K562 (cell line): ENCODE measurements around the gene HSPB2. TPM values are rescaled to one million over a fixed set of nuclear protein-coding genes. Genes with fewer than 3 reads are reported as not detected.

Source experiments
- ATAC-seq: fragments of 200-7000 bp; cut with Tn5 transposase; 3 replicates; pipeline ENCODE4 v1.9.1; 2020; ENCODE audit warnings: moderate library complexity
- BruUV-seq: library from RNA; stranded (reverse); fragments of 400-500 nt; replicated peaks from 2 replicates; lab custom pipeline; 2021; lab: Mats Ljungman, UMichigan
- CTCF ChIA-PET: fragments of 300-600 bp; formaldehyde crosslinking; extraction: SDS; loops from one replicate; lab custom pipeline; 2021; ENCODE audit warnings: low intra/inter-chr PET ratio; lab: Yijun Ruan, JAX
- POLR2A ChIA-PET: fragments of 300-600, 350-650 bp; sonication (Branson Sonifier 250); formaldehyde crosslinking; extraction: SDS; loops from one replicate; lab custom pipeline; 2021; ENCODE audit warnings: antibody characterized with exemption, inconsistent platforms; lab: Yijun Ruan, JAX
- DNase-seq, 4 experiments: peaks; one replicate each; pipeline versions ENCODE4 v3.0.0 to v3.0.0-alpha.2; 2011 to 2018; ENCODE audit warnings: low spot score in 3 of 4, mixed read lengths in 3 of 4; ENCODE audit errors: extremely low read depth in 1 of 4
- FAIRE-seq: peaks from 2 replicates; lab custom pipeline; 2011; peaks lifted over from hg19 to GRCh38; lab: Jason Lieb, UNC
- H2AFZ ChIP-seq: 2 replicates; pipeline ENCODE4 v1.6.0; 2011; ENCODE audit warnings: low read depth, low read length, control low read depth, inconsistent platforms
- H3K27ac ChIP-seq: fragments of 200-600 bp; 3 replicates; pipeline ENCODE4 v1.8.0; 2011; ENCODE audit warnings: low read depth, mild to moderate bottlenecking, control low read depth, inconsistent platforms, low read length, moderate library complexity, mixed read lengths; ENCODE audit errors: extremely low read depth
- H3K27me3 ChIP-seq, 2 experiments: fragments of 300-600 bp in 1 of 2; 2 replicates in 1 of 2; 3 replicates in 1 of 2; pipeline versions ENCODE4 v1.6.0 to v1.8.0; 2011; ENCODE audit warnings: inconsistent platforms in 2 of 2, low read length in 2 of 2, mild to moderate bottlenecking in 1 of 2, mixed read lengths in 1 of 2, moderate library complexity in 1 of 2; ENCODE audit not compliant: control insufficient read depth in 2 of 2, insufficient read depth in 2 of 2
- H3K36me3 ChIP-seq: fragments of 300-600 bp; 3 replicates; pipeline ENCODE4 v1.8.0; 2011; ENCODE audit warnings: mild to moderate bottlenecking, low read length, inconsistent platforms; ENCODE audit not compliant: control insufficient read depth, insufficient read depth
- H3K4me1 ChIP-seq, 2 experiments: fragments of 200-600 bp in 1 of 2; replicated peaks in 1 of 2; 2 replicates in 1 of 2; 3 replicates in 1 of 2; pipeline versions ENCODE4 v1.5.1 to v1.8.0; 2011; ENCODE audit warnings: inconsistent platforms in 2 of 2, low read length in 2 of 2, mild to moderate bottlenecking in 1 of 2, mixed read lengths in 1 of 2, moderate library complexity in 1 of 2; ENCODE audit not compliant: control insufficient read depth in 2 of 2, insufficient read depth in 2 of 2
- H3K4me2 ChIP-seq: 2 replicates; pipeline ENCODE4 v1.6.1; 2011; ENCODE audit warnings: low read length, control low read depth, inconsistent platforms, mixed read lengths; ENCODE audit not compliant: insufficient read depth
- H3K4me3 ChIP-seq: fragments of 200-600 bp; sonication (generic), shearing (Covaris generic); 2 replicates; pipeline ENCODE4 v1.5.1; 2016; ENCODE audit warnings: control low read depth, inconsistent platforms
- H3K79me2 ChIP-seq: fragments of 200-600 bp; 3 replicates; pipeline ENCODE4 v1.8.0; 2011; ENCODE audit warnings: low read length, inconsistent platforms; ENCODE audit not compliant: control insufficient read depth, insufficient read depth
- H3K9ac ChIP-seq, 2 experiments: 2 replicates each; pipeline versions ENCODE4 v1.6.0 to v1.6.1; 2011; ENCODE audit warnings: low read depth in 2 of 2, low read length in 2 of 2, control low read depth in 1 of 2, inconsistent platforms in 1 of 2, mild to moderate bottlenecking in 1 of 2, mixed read lengths in 1 of 2; ENCODE audit not compliant: insufficient read depth in 1 of 2
- H3K9me1 ChIP-seq: one replicate; pipeline ENCODE4 v1.6.0; 2011; ENCODE audit warnings: inconsistent platforms, mild to moderate bottlenecking, low read length, moderate library complexity; ENCODE audit not compliant: control insufficient read depth, insufficient read depth
- H3K9me3 ChIP-seq: replicated peaks from 2 replicates; pipeline ENCODE4 v1.5.1; 2011; ENCODE audit warnings: low read depth, low read length, inconsistent platforms; ENCODE audit not compliant: control insufficient read depth, insufficient read depth
- H4K20me1 ChIP-seq: replicated peaks from 2 replicates; pipeline ENCODE4 v1.6.1; 2011; ENCODE audit warnings: low read length, inconsistent platforms, mixed read lengths; ENCODE audit not compliant: control insufficient read depth, insufficient read depth
- CBFA2T2 ChIP-seq: fragments of 450-650 bp; conservative IDR thresholded peaks from 2 replicates; pipeline ENCODE4 v1.6.1; 2017; ENCODE audit warnings: mild to moderate bottlenecking
- DNMT1 ChIP-seq: fragments of 450-650 bp; IDR thresholded peaks from 2 replicates; pipeline ENCODE4 v1.6.1; 2016; ENCODE audit warnings: antibody characterized with exemption, mild to moderate bottlenecking
- HDGF ChIP-seq: fragments of 450-650 bp; IDR thresholded peaks from 2 replicates; pipeline ENCODE4 v1.6.1; 2016
- NFE2 ChIP-seq: IDR thresholded peaks from 2 replicates; pipeline ENCODE4 v1.6.1; 2014; ENCODE audit warnings: antibody characterized with exemption, low read depth
- NFRKB ChIP-seq: fragments of 450-650 bp; IDR thresholded peaks from 2 replicates; pipeline ENCODE4 v1.6.1; 2016; ENCODE audit warnings: low read depth
- NR2C2 ChIP-seq, 2 experiments: fragments of 200-800 bp in 1 of 2; sonication (Bioruptor generic) in 1 of 2; sonication (generic) in 1 of 2; formaldehyde crosslinking in 1 of 2; IDR thresholded peaks; 2 replicates each; pipeline versions ENCODE4 v1.6.1 to v1.8.0; 2016 to 2022; ENCODE audit warnings: mild to moderate bottlenecking in 1 of 2, missing compliant biosample characterization in 1 of 2, missing genetic modification characterization in 1 of 2, missing genetic modification reagents in 1 of 2
- PHF8 ChIP-seq: fragments of 200-600 bp; sonication (generic); IDR thresholded peaks from 2 replicates; pipeline ENCODE4 v1.6.1; 2012; ENCODE audit warnings: mixed run types, mild to moderate bottlenecking, inconsistent platforms, low read length, moderate library complexity, borderline replicate concordance
- PTRF ChIP-seq: fragments of 450-650 bp; IDR thresholded peaks from 2 replicates; pipeline ENCODE4 v1.6.1; 2016; ENCODE audit warnings: mild to moderate bottlenecking, missing genetic modification characterization, missing compliant biosample characterization
- SMARCA5 ChIP-seq: fragments of 450-650 bp; IDR thresholded peaks from 2 replicates; pipeline ENCODE4 v1.6.1; 2016
- TCFL5 ChIP-seq: fragments of 250-450 bp; sonication (Bioruptor Pico); conservative IDR thresholded peaks from 2 replicates; pipeline ENCODE4 v1.6.1; 2021; ENCODE audit warnings: mild to moderate bottlenecking, moderate library complexity, matching md5 sums
- TFAP4 ChIP-seq: sonication (generic); formaldehyde crosslinking; IDR thresholded peaks from 2 replicates; pipeline ENCODE4 v1.8.0; 2022; ENCODE audit warnings: missing genetic modification reagents, mild to moderate bottlenecking, moderate library complexity, borderline replicate concordance
- YY1 ChIP-seq, 3 experiments: IDR thresholded peaks; 2 replicates each; pipeline ENCODE4 v1.6.1; 2011; ENCODE audit warnings: low read length in 2 of 3, mild to moderate bottlenecking in 2 of 3, moderate library complexity in 2 of 3, borderline replicate concordance in 1 of 3, control low read depth in 1 of 3, low read depth in 1 of 3; ENCODE audit not compliant: insufficient read depth in 3 of 3, insufficient replicate concordance in 2 of 3, control insufficient read depth in 1 of 3, insufficient read length in 1 of 3; ENCODE audit errors: extremely low read depth in 1 of 3
- ZNF133 ChIP-seq: fragments of 250-450 bp; sonication (Bioruptor Pico); IDR thresholded peaks from 2 replicates; pipeline ENCODE4 v1.4.0; 2020; ENCODE audit warnings: mild to moderate bottlenecking
- ZNF263 ChIP-seq: sonication (generic); formaldehyde crosslinking; IDR thresholded peaks from 2 replicates; pipeline ENCODE4 v1.8.0; 2022; ENCODE audit warnings: mild to moderate bottlenecking, missing genetic modification reagents, borderline replicate concordance
- ZNF444 ChIP-seq: fragments of 250-450 bp; sonication (Bioruptor Pico); IDR thresholded peaks from 2 replicates; pipeline ENCODE4 v1.4.0; 2020; ENCODE audit warnings: mild to moderate bottlenecking, moderate library complexity
- ZNF561 ChIP-seq: fragments of 450-650 bp; formaldehyde crosslinking; conservative IDR thresholded peaks from 2 replicates; pipeline ENCODE4 v1.4.0; 2020; ENCODE audit warnings: mild to moderate bottlenecking, moderate library complexity
- ZNF583 ChIP-seq: fragments of 250-450 bp; sonication (Bioruptor Pico); IDR thresholded peaks from 2 replicates; pipeline ENCODE4 v1.4.0; 2020
- WGBS: fragments of 100-300 bp; shearing (Covaris generic); methylation state at CpG from one replicate; pipeline ENCODE4 v1.1.6; 2016; ENCODE audit warnings: low coverage, mixed read lengths; ENCODE audit not compliant: insufficient coverage; ENCODE audit errors: missing lambda C conversion rate; 5-methylcytosine and 5-hydroxymethylcytosine counted together
- in situ Hi-C: fragments of 300-500 bp; cut with MboI; formaldehyde crosslinking; loops from 4 replicates; pipeline ENCODE4 v1.15.0; 2018; ENCODE audit warnings: inconsistent platforms, mixed read lengths
- intact Hi-C: fragments of 100-400 bp; cut with micrococcal nuclease; formaldehyde crosslinking; loops from 2 replicates; pipeline ENCODE4 v1.14.2; 2022
- polyA plus RNA-seq, 8 experiments: library from polyadenylated mRNA; depleted of rRNA in 4 of 8; stranded (reverse) in 5 of 8; unstranded in 3 of 8; fragments of >200 nt; fragmentation: Nextera tagmentation in 2 of 8; fragmentation: Illumina TruSeq in 1 of 8; extraction: Ambion mirVana in 2 of 8; extraction: Trizol in 1 of 8; gene quantifications; 2 replicates each; pipeline versions ENCODE4 v1.2.1 to v1.2.3, GENCODE V29; 2011 to 2014; ENCODE audit warnings: inconsistent platforms in 1 of 8, missing spikeins in 1 of 8
- total RNA-seq, 7 experiments: library from RNA; depleted of rRNA in 6 of 7; stranded (reverse); fragments of >200 nt in 6 of 7; fragmentation: Illumina TruSeq in 2 of 7; extraction: Trizol in 2 of 7; gene quantifications; 2 replicates each; pipeline versions ENCODE4 v1.2.1 to v1.2.3, GENCODE V29; 2011 to 2021; ENCODE audit warnings: low replicate concordance in 1 of 7
- TF ChIP-seq, protein P1 (sequence below): sonication (generic); formaldehyde crosslinking; IDR thresholded peaks from 2 replicates; pipeline ENCODE4 v1.8.0; 2022; ENCODE audit warnings: mild to moderate bottlenecking, missing genetic modification reagents
- TF ChIP-seq, protein P2 (sequence below): fragments of 450-650 bp; IDR thresholded peaks from 2 replicates; pipeline ENCODE4 v1.6.1; 2016

The HSPB2 gene
- total and polyA plus RNA-seq, 9 of the 15 experiments (the other 6 are each of a cell fraction or from before 2014, with no cell fraction given) = 0.06 to 0.35 (median 0.11) TPM; not detected in 5

DNA sequence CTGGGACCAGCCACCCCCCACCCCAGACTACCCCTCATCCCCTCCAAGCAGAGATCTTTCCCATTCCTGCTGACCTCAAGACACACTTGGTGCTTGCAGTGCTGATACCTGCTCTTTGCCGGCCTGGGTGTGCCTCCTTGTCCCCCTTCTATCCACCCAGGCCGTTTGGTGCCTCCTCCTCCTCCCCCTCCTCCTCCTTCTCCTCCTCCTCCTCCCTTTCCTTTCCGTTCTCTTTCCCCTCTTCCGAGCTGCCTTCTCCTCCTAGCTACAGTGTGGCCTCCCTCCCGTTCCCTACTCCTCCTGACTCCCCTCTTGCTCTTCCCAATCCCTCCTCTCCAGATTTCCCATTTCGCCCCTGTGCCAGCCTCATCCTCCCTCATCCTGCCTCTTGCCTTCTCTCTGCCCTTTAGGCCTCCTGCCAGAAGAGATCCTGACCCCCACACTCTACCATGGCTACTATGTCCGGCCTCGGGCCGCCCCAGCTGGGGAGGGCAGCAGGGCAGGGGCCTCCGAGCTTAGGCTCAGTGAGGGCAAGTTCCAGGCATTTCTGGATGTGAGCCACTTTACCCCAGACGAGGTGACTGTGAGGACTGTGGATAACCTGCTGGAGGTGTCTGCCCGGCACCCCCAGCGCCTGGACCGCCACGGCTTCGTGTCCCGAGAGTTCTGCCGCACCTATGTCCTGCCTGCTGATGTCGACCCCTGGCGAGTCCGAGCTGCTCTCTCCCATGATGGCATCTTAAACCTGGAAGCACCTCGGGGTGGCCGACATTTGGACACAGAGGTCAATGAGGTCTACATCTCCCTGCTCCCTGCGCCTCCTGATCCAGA, 712 bp downstream of the HSPB2 start:
- Histone ChIP-seq H3K27ac (no peak overlapping the region), H3K9me1 (peaks cover 3% of the 10 kb centered on the region), H3K4me1 (peaks cover 35 to 40% of the 10 kb centered on the region in 2 experiments; a peak in 4 of 5 replicates), H3K27me3 (no peaks in the 10 kb centered on the region), H4K20me1 (no peaks in the 10 kb centered on the region), H3K9me3 (no peaks in the 10 kb centered on the region), H2AFZ (peak overlapping the region; percentile 67), H3K4me2 (no peak overlapping the region; the same call in 1 of the 2 replicates), H3K9ac (peak overlapping the region in 1 of 2 experiments; percentile 61; a peak in 1 of 4 replicates), H3K4me3 (no peak overlapping the region), H3K36me3 (no peaks in the 10 kb centered on the region), H3K79me2 (no peaks in the 10 kb centered on the region)
- 88% methylated on average over 17 of the region's 24 CpGs for WGBS
- ChIA-PET CTCF (no interaction called here), POLR2A (interaction anchor here (0.5 to 0.6 kb wide), 2 partner anchors 25 to 373 kb away, joined by 3 to 5 read pairs; no protein-coding TSS in a partner anchor)
- no TSS peak for BruUV-seq
- FAIRE-seq = no peak
- DNase-seq = peak in 2 of 4 experiments; percentile 37 to 52
- in situ Hi-C loops (no loop called here), intact Hi-C loops (loop anchor here (5.0 kb wide), 1 partner anchor 36 kb away; the partner anchor contains the start of genes CFAP68 and FDXACB1)
- ATAC-seq = no peak
- no peak for TF ChIP-seq CBFA2T2
- TF ChIP-seq NFRKB = 0 out of 2 replicates have a peak, but pooled peaks have one; percentile 27
- no peak for TF ChIP-seq TCFL5 (CRISPR knock-in tag)
- no peak for TF ChIP-seq DNMT1
- TF ChIP-seq HDGF = 0 out of 2 replicates have a peak, but pooled peaks have one; percentile 37
- no peak for TF ChIP-seq YY1 (IDR thresholded peaks at IDR 0.05; ENCODE audit: borderline replicate concordance in 1 of 3, control insufficient read depth in 1 of 3, extremely low read depth in 1 of 3, insufficient read depth in 3 of 3, insufficient read length in 1 of 3, insufficient replicate concordance in 2 of 3, low read depth in 1 of 3, low read length in 2 of 3)
- TF ChIP-seq ZNF561 = no peak
- no peak for TF ChIP-seq SMARCA5
- TF ChIP-seq PTRF (tag) = no peak
- no peak for TF ChIP-seq ZNF133 (CRISPR knock-in tag)
- TF ChIP-seq PHF8 = no peak
- peak; percentile 93 for TF ChIP-seq ZNF263
- TF ChIP-seq, protein P1, sequence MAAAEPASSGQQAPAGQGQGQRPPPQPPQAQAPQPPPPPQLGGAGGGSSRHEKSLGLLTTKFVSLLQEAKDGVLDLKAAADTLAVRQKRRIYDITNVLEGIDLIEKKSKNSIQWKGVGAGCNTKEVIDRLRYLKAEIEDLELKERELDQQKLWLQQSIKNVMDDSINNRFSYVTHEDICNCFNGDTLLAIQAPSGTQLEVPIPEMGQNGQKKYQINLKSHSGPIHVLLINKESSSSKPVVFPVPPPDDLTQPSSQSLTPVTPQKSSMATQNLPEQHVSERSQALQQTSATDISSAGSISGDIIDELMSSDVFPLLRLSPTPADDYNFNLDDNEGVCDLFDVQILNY (CRISPR knock-in tag) = no peak
- TF ChIP-seq TFAP4 (CRISPR knock-in tag) = no peak
- TF ChIP-seq NR2C2 (CRISPR knock-in tag; IDR thresholded peaks at IDR 0.05) = no peak
- no peak for TF ChIP-seq NR2C2 (tag; IDR thresholded peaks at IDR 0.05)
- TF ChIP-seq ZNF583 (CRISPR knock-in tag) = no peak
- TF ChIP-seq NFE2 = no peak
- TF ChIP-seq, protein P2, sequence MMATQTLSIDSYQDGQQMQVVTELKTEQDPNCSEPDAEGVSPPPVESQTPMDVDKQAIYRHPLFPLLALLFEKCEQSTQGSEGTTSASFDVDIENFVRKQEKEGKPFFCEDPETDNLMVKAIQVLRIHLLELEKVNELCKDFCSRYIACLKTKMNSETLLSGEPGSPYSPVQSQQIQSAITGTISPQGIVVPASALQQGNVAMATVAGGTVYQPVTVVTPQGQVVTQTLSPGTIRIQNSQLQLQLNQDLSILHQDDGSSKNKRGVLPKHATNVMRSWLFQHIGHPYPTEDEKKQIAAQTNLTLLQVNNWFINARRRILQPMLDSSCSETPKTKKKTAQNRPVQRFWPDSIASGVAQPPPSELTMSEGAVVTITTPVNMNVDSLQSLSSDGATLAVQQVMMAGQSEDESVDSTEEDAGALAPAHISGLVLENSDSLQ = no peak
- no peak for TF ChIP-seq ZNF444 (CRISPR knock-in tag)
